SU-DHL-6 (cell line): ENCODE results near the gene FZD7.

ENCODE experiments used
- H2AFZ ChIP-seq: fragments of 200-600 bp; sonication (generic); 2 replicates; pipeline ENCODE4 v1.6.1; 2014; ENCODE audit warnings: low read depth, mild to moderate bottlenecking, moderate library complexity, mixed read lengths, antibody characterized with exemption, low read length; ENCODE audit not compliant: severe bottlenecking
- H3F3A ChIP-seq: fragments of 200-600 bp; shearing (Covaris generic); 2 replicates; pipeline ENCODE4 v1.6.0; 2016; ENCODE audit warnings: antibody characterized with exemption, mild to moderate bottlenecking; ENCODE audit not compliant: insufficient read depth
- H3K27ac ChIP-seq: fragments of 200-600 bp; sonication (generic); 2 replicates; pipeline ENCODE4 v1.5.1; 2016; ENCODE audit warnings: low read depth, mild to moderate bottlenecking, low read length, moderate library complexity, mixed read lengths
- H3K27me3 ChIP-seq: fragments of 200-600 bp; sonication (generic), shearing (Covaris generic); 2 replicates; pipeline ENCODE4 v1.6.0; 2014; ENCODE audit warnings: mild to moderate bottlenecking, low read length
- H3K36me3 ChIP-seq: fragments of 200-600 bp; sonication (generic); 2 replicates; pipeline ENCODE4 v1.6.1; 2014; ENCODE audit warnings: mild to moderate bottlenecking, low read length, mixed read lengths
- H3K4me2 ChIP-seq: fragments of 300-600, 200-600 bp; shearing (Covaris generic), sonication (generic); 2 replicates; pipeline ENCODE4 v1.6.0; 2014; ENCODE audit warnings: low read length, low read depth, mild to moderate bottlenecking; ENCODE audit not compliant: poor library complexity, severe bottlenecking
- H3K4me3 ChIP-seq: fragments of 200-600 bp; sonication (generic); 2 replicates; pipeline ENCODE4 v1.5.1; 2014; ENCODE audit warnings: antibody characterized with exemption, low read length, mild to moderate bottlenecking, mixed read lengths; ENCODE audit not compliant: insufficient read depth, poor library complexity, severe bottlenecking
- H3K79me2 ChIP-seq: fragments of 200-600 bp; sonication (generic); 2 replicates; pipeline ENCODE4 v1.6.1; 2014; ENCODE audit warnings: mild to moderate bottlenecking, low read length, moderate library complexity; ENCODE audit not compliant: insufficient read depth
- H3K9ac ChIP-seq: fragments of 200-600 bp; sonication (generic); 2 replicates; pipeline ENCODE4 v1.7.0; 2014; ENCODE audit warnings: mild to moderate bottlenecking, low read length
- H3K9me2 ChIP-seq: fragments of 200-600 bp; sonication (generic); replicated peaks from 2 replicates; pipeline ENCODE4 v1.6.1; 2014; ENCODE audit warnings: low read length; ENCODE audit not compliant: insufficient read depth
- H3K9me3 ChIP-seq: fragments of 200-600 bp; sonication (generic); 2 replicates; pipeline ENCODE4 v1.6.1; 2014; ENCODE audit warnings: low read length, mixed read lengths; ENCODE audit not compliant: insufficient read depth
- H4K20me1 ChIP-seq: fragments of 200-600 bp; sonication (generic); 2 replicates; pipeline ENCODE4 v1.6.1; 2014; ENCODE audit warnings: low read depth, mild to moderate bottlenecking, antibody characterized with exemption, low read length, moderate library complexity, mixed read lengths
- EZH2phosphoT487 ChIP-seq: fragments of 200-600 bp; sonication (generic), shearing (Covaris generic); conservative IDR thresholded peaks from 2 replicates; pipeline ENCODE4 v1.6.1; 2018; ENCODE audit warnings: mild to moderate bottlenecking, antibody characterized with exemption, low read length, moderate library complexity, mixed read lengths
- TF ChIP-seq, protein P1 (sequence below): fragments of 200-600 bp; sonication (generic); IDR thresholded peaks from one replicate; pipeline ENCODE4 v1.5.1; 2017; ENCODE audit warnings: antibody characterized with exemption, mild to moderate bottlenecking, low read length, moderate library complexity; ENCODE audit not compliant: insufficient read depth, poor library complexity, severe bottlenecking

The FZD7 gene

DNA sequence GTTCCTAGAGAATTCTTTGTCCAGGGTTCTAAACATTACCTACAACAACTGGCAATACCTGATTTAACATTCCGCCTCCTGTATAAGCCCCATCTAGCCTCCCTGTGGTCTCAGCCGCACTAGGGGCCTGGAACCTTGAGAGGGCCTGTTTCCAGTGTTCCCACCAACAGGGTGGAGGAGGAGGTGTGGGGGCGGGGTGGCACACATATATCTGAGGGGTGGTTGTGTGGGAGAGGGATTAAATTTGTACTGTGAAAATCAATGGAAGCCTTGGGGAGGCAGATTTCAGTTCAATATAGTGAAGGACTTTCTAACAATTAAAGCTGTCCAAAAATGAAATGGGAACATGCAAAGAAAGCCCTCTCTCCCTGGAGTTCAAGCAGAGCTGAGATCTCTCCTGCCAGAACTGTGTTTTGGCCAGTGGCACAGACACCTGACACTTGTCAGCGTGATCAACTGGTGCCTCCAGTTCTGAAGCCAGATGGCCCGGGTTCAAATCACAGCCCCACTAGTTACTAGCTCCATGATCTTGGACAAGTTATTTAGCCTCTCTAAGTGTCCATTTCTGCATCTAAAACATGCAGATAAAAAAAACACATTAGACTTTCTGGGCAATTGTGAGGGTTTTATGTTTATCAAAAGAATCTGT is 17.0 kb upstream of the FZD7 start:
- Histone ChIP-seq H3K9me3 (no peaks in the 10 kb centered on the region), H3F3A (no peaks in the 10 kb centered on the region), H4K20me1 (no peaks in the 10 kb centered on the region), H3K27ac (no peak overlapping the region), H3K9ac (no peak overlapping the region), H3K79me2 (no peaks in the 10 kb centered on the region), H3K9me2 (no peaks in the 10 kb centered on the region), H3K4me2 (no peak overlapping the region), H3K4me3 (no peak overlapping the region), H3K36me3 (no peaks in the 10 kb centered on the region), H2AFZ (no peak overlapping the region), H3K27me3 (no peaks in the 10 kb centered on the region)
- TF ChIP-seq EZH2phosphoT487, result no peak
- TF ChIP-seq, protein P1, sequence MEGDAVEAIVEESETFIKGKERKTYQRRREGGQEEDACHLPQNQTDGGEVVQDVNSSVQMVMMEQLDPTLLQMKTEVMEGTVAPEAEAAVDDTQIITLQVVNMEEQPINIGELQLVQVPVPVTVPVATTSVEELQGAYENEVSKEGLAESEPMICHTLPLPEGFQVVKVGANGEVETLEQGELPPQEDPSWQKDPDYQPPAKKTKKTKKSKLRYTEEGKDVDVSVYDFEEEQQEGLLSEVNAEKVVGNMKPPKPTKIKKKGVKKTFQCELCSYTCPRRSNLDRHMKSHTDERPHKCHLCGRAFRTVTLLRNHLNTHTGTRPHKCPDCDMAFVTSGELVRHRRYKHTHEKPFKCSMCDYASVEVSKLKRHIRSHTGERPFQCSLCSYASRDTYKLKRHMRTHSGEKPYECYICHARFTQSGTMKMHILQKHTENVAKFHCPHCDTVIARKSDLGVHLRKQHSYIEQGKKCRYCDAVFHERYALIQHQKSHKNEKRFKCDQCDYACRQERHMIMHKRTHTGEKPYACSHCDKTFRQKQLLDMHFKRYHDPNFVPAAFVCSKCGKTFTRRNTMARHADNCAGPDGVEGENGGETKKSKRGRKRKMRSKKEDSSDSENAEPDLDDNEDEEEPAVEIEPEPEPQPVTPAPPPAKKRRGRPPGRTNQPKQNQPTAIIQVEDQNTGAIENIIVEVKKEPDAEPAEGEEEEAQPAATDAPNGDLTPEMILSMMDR, result no peak

DNA sequence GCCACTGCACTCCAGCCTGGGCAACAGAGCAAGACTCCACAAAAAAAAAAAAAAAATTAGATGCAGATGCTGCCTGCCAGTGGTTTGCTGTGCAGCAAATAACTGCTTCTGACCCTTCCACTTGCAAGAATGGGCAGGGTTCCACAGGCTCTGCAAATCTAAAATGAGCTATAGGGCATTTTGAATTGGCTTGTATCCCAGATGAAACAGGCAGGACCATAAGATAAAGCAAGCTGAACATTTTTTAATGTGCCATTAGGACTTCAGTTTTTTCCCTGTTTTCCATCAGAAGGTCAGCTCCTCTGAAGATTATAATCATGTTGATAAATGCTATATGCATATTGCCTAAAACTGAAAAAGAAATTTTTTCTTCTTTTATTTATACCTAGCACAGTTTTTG is 15.7 kb upstream of the FZD7 start:
- no peaks in the 10 kb centered on the region for H4K20me1 ChIP-seq
- no peak overlapping the region for H3K4me2 ChIP-seq
- H3K4me3 ChIP-seq, result no peak overlapping the region
- H3K9me2 ChIP-seq, result no peaks in the 10 kb centered on the region
- TF ChIP-seq, protein P1, result no peak
- no peak for TF ChIP-seq EZH2phosphoT487
- H2AFZ ChIP-seq, result no peak overlapping the region
- no peaks in the 10 kb centered on the region for H3K27me3 ChIP-seq
- no peaks in the 10 kb centered on the region for H3K36me3 ChIP-seq
- no peaks in the 10 kb centered on the region for H3F3A ChIP-seq
- H3K9me3 ChIP-seq, result no peaks in the 10 kb centered on the region
- no peaks in the 10 kb centered on the region for H3K79me2 ChIP-seq
- no peak overlapping the region for H3K9ac ChIP-seq
- no peak overlapping the region for H3K27ac ChIP-seq

DNA sequence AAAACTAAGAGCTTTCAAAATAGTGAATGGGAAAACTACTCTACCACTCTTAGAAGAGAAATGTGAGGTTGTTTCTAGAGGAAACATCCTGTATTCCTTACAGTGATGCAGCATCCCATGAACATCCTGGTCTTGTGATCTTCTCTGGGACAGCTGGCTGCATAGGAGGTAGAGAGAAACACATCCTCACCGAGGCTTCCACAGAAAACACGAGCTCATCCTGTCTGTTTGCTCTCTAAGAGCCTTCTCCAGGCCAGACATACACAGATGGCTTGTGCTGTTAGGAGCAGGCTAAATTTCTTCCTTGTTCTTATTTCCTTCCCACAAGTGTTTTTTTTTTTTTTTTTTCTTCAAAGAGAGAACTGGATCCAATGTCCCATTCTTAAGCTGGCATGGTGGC is 14.7 kb upstream of the FZD7 start:
- no peak overlapping the region for H3K27ac ChIP-seq
- H3K4me3 ChIP-seq, result no peak overlapping the region
- H3K9ac ChIP-seq, result no peak overlapping the region
- no peak overlapping the region for H2AFZ ChIP-seq
- H3K27me3 ChIP-seq, result no peaks in the 10 kb centered on the region
- no peaks in the 10 kb centered on the region for H3K9me2 ChIP-seq
- TF ChIP-seq, protein P1, result no peak
- no peak for TF ChIP-seq EZH2phosphoT487
- H3F3A ChIP-seq, result no peaks in the 10 kb centered on the region
- no peaks in the 10 kb centered on the region for H3K79me2 ChIP-seq
- no peaks in the 10 kb centered on the region for H3K36me3 ChIP-seq
- no peaks in the 10 kb centered on the region for H4K20me1 ChIP-seq
- no peak overlapping the region for H3K4me2 ChIP-seq
- no peaks in the 10 kb centered on the region for H3K9me3 ChIP-seq
